IMR-90 (cell line): ENCODE measurements around the gene TRMT2A. TPM values are rescaled to one million over a fixed set of nuclear protein-coding genes. Genes with fewer than 3 reads are reported as not detected.

ENCODE experiments used
- ATAC-seq: fragments of 200-7000 bp; cut with Tn5 transposase; 2 replicates; pipeline ENCODE4 v1.9.1; 2020; ENCODE audit warnings: low read depth, mild to moderate bottlenecking, moderate library complexity
- BruUV-seq: library from RNA; stranded (reverse); fragments of 400-500 nt; replicated peaks from 2 replicates; lab custom pipeline; 2021; lab: Mats Ljungman, UMichigan
- CTCF ChIA-PET: fragments of 300-600 bp; formaldehyde crosslinking; extraction: SDS; loops from one replicate; lab custom pipeline; 2021; ENCODE audit warnings: antibody characterized with exemption; lab: Yijun Ruan, JAX
- POLR2A ChIA-PET: fragments of 300-600 bp; sonication (Branson Sonifier 250); formaldehyde crosslinking; loops from one replicate; lab custom pipeline; 2022; ENCODE audit warnings: antibody characterized with exemption; ENCODE audit not compliant: unreplicated experiment; lab: Charles Lee
- DNase-seq: peaks from one replicate; pipeline ENCODE4 v3.0.0; 2013
- H2AFZ ChIP-seq: replicated peaks from 2 replicates; pipeline ENCODE3; 2013; ENCODE audit warnings: low read length, mild to moderate bottlenecking; ENCODE audit not compliant: poor library complexity
- H2AK5ac ChIP-seq: 2 replicates; pipeline ENCODE4 v1.6.1; 2013; ENCODE audit warnings: low read depth, low read length, inconsistent platforms
- H2AK9ac ChIP-seq: replicated peaks from 2 replicates; pipeline ENCODE3; 2013; ENCODE audit warnings: mild to moderate bottlenecking, low read depth, low read length, moderate library complexity; ENCODE audit not compliant: poor library complexity
- H2BK120ac ChIP-seq: 2 replicates; pipeline ENCODE4 v1.6.1; 2013; ENCODE audit warnings: low read depth, low read length, inconsistent platforms
- H2BK15ac ChIP-seq: 3 replicates; pipeline ENCODE4 v1.6.1; 2013; ENCODE audit warnings: low read depth, low read length, inconsistent platforms
- H2BK20ac ChIP-seq: 2 replicates; pipeline ENCODE4 v1.6.1; 2013; ENCODE audit warnings: low read depth, mild to moderate bottlenecking, inconsistent platforms, low read length, moderate library complexity
- H2BK5ac ChIP-seq: 2 replicates; pipeline ENCODE4 v1.6.1; 2013; ENCODE audit warnings: mild to moderate bottlenecking, low read depth, low read length, inconsistent platforms; ENCODE audit not compliant: poor library complexity, severe bottlenecking
- H3K14ac ChIP-seq: replicated peaks from 2 replicates; pipeline ENCODE4 v1.6.1; 2013; ENCODE audit warnings: low read depth, low read length, inconsistent platforms
- H3K18ac ChIP-seq: 2 replicates; pipeline ENCODE4 v1.6.1; 2013; ENCODE audit warnings: low read depth, low read length, control low read depth
- H3K23ac ChIP-seq: 2 replicates; pipeline ENCODE4 v1.6.1; 2013; ENCODE audit warnings: low read depth, low read length, inconsistent platforms
- H3K27ac ChIP-seq: 2 replicates; pipeline ENCODE4 v1.5.1; 2013; ENCODE audit warnings: mild to moderate bottlenecking, control low read depth, low read length; ENCODE audit not compliant: insufficient read depth
- H3K27me3 ChIP-seq: 2 replicates; pipeline ENCODE4 v1.6.1; 2013; ENCODE audit warnings: low read length; ENCODE audit not compliant: control insufficient read depth, insufficient read depth
- H3K36me3 ChIP-seq: 2 replicates; pipeline ENCODE4 v1.6.1; 2013; ENCODE audit warnings: low read length, mixed read lengths; ENCODE audit not compliant: control insufficient read depth, insufficient read depth
- H3K4ac ChIP-seq: 2 replicates; pipeline ENCODE4 v1.6.1; 2013; ENCODE audit warnings: low read depth, low read length, inconsistent platforms
- H3K4me1 ChIP-seq: 2 replicates; pipeline ENCODE4 v1.6.1; 2013; ENCODE audit warnings: low read length, mixed read lengths; ENCODE audit not compliant: control insufficient read depth, insufficient read depth
- H3K4me2 ChIP-seq: 2 replicates; pipeline ENCODE4 v1.6.1; 2013; ENCODE audit warnings: low read depth, mild to moderate bottlenecking, control low read depth, low read length, moderate library complexity
- H3K4me3 ChIP-seq: 2 replicates; pipeline ENCODE4 v1.5.1; 2013; ENCODE audit warnings: low read depth, mild to moderate bottlenecking, control low read depth, low read length, moderate library complexity; ENCODE audit not compliant: insufficient read depth
- H3K56ac ChIP-seq: 2 replicates; pipeline ENCODE4 v1.6.1; 2013; ENCODE audit warnings: low read length, inconsistent platforms; ENCODE audit not compliant: insufficient read depth; ENCODE audit errors: extremely low read depth
- H3K79me1 ChIP-seq, 2 experiments: 2 replicates each; pipeline ENCODE4 v1.6.1; 2013; ENCODE audit warnings: low read length in 2 of 2, inconsistent platforms in 1 of 2, low read depth in 1 of 2
- H3K9ac ChIP-seq: 2 replicates; pipeline ENCODE4 v1.6.1; 2013; ENCODE audit warnings: low read depth, low read length, control low read depth
- H3K9me1 ChIP-seq: 2 replicates; pipeline ENCODE4 v1.6.1; 2013; ENCODE audit warnings: low read length, inconsistent platforms; ENCODE audit not compliant: insufficient read depth
- H3K9me3 ChIP-seq: 2 replicates; pipeline ENCODE4 v1.6.1; 2013; ENCODE audit warnings: low read length; ENCODE audit not compliant: control insufficient read depth, insufficient read depth
- H4K20me1 ChIP-seq: 2 replicates; pipeline ENCODE4 v1.6.1; 2013; ENCODE audit warnings: low read length, inconsistent platforms; ENCODE audit not compliant: insufficient read depth
- H4K5ac ChIP-seq: 2 replicates; pipeline ENCODE4 v1.6.1; 2013; ENCODE audit warnings: mild to moderate bottlenecking, low read depth, low read length, control low read depth
- H4K8ac ChIP-seq, 2 experiments: 2 replicates each; pipeline ENCODE4 v1.6.1; 2013; ENCODE audit warnings: low read depth in 2 of 2, low read length in 2 of 2, control low read depth in 1 of 2, inconsistent platforms in 1 of 2
- H4K91ac ChIP-seq: 2 replicates; pipeline ENCODE4 v1.6.1; 2013; ENCODE audit warnings: low read depth, low read length, inconsistent platforms; ENCODE audit not compliant: insufficient read depth
- BHLHE40 ChIP-seq: fragments of 150-350 bp; IDR thresholded peaks from 2 replicates; pipeline ENCODE4 v1.6.1; 2016; ENCODE audit warnings: mild to moderate bottlenecking, low read depth, low read length
- CEBPB ChIP-seq: IDR thresholded peaks from 2 replicates; pipeline ENCODE4 v1.6.1; 2012; ENCODE audit warnings: low read depth, low read length, improper control_type of control experiment
- CHD1 ChIP-seq: IDR thresholded peaks from 2 replicates; pipeline ENCODE4 v1.6.1; 2012; ENCODE audit warnings: low read depth, low read length, improper control_type of control experiment
- FOS ChIP-seq: fragments of 150-350 bp; IDR thresholded peaks from 2 replicates; pipeline ENCODE4 v1.6.1; 2016; ENCODE audit warnings: low read depth, low read length
- MAFK ChIP-seq: IDR thresholded peaks from 2 replicates; pipeline ENCODE4 v1.6.1; 2012; ENCODE audit warnings: low read depth, low read length, improper control_type of control experiment
- MAZ ChIP-seq: IDR thresholded peaks from 2 replicates; pipeline ENCODE4 v1.6.1; 2012; ENCODE audit warnings: low read depth, mild to moderate bottlenecking, low read length, improper control_type of control experiment, moderate library complexity, borderline replicate concordance
- MXI1 ChIP-seq: IDR thresholded peaks from 2 replicates; pipeline ENCODE4 v1.6.1; 2012; ENCODE audit warnings: low read depth, mild to moderate bottlenecking, low read length, moderate library complexity, borderline replicate concordance
- NFE2L2 ChIP-seq: fragments of 150-350 bp; IDR thresholded peaks from 2 replicates; pipeline ENCODE4 v1.6.1; 2016; ENCODE audit warnings: low read depth, mild to moderate bottlenecking, low read length
- POLR2A ChIP-seq: IDR thresholded peaks from 2 replicates; pipeline ENCODE4 v1.6.1; 2012; ENCODE audit warnings: mild to moderate bottlenecking, low read depth, low read length
- RAD21 ChIP-seq: IDR thresholded peaks from 2 replicates; pipeline ENCODE4 v1.6.1; 2012; ENCODE audit warnings: low read length, improper control_type of control experiment
- RCOR1 ChIP-seq: IDR thresholded peaks from 2 replicates; pipeline ENCODE4 v1.6.1; 2012; ENCODE audit warnings: mild to moderate bottlenecking, low read length, improper control_type of control experiment; ENCODE audit not compliant: insufficient replicate concordance
- RFX5 ChIP-seq: IDR thresholded peaks from 2 replicates; pipeline ENCODE4 v1.8.0; 2012; ENCODE audit warnings: low read depth, mild to moderate bottlenecking, low read length, moderate library complexity
- SMC3 ChIP-seq: fragments of 150-350 bp; IDR thresholded peaks from 2 replicates; pipeline ENCODE4 v1.6.1; 2016; ENCODE audit warnings: low read depth, mild to moderate bottlenecking, antibody characterized with exemption, low read length, moderate library complexity
- WGBS, 2 experiments: methylation state at CpG; one replicate each; pipeline versions ENCODE4 v1.1.5 to v1.1.7; 2013; ENCODE audit warnings: missing lambda C conversion rate in 2 of 2; ENCODE audit not compliant: insufficient read length in 1 of 2; ENCODE audit errors: extremely low coverage in 2 of 2; 5-methylcytosine and 5-hydroxymethylcytosine counted together
- dilution Hi-C: fragments of 300-500 bp; cut with HindIII; formaldehyde crosslinking; loops from one replicate; pipeline ENCODE4 v1.14.3; 2018; ENCODE audit warnings: low sequenced_read_pairs; ENCODE audit not compliant: unreplicated experiment
- in situ Hi-C: fragments of 300-500 bp; cut with MboI; formaldehyde crosslinking; loops from 3 replicates; pipeline ENCODE4 v1.14.3; 2019; ENCODE audit warnings: low sequenced_read_pairs, inconsistent platforms, mixed read lengths
- intact Hi-C: fragments of 100-400 bp; cut with micrococcal nuclease; formaldehyde crosslinking; loops from 2 replicates; pipeline ENCODE4 v1.10.0; 2022
- polyA plus RNA-seq, 3 experiments: library from polyadenylated mRNA; depleted of rRNA; stranded (reverse); fragments of >200 nt; gene quantifications; 2 replicates each; pipeline ENCODE4 v1.2.3, GENCODE V29; 2012; ENCODE audit warnings: low replicate concordance in 1 of 3
- total RNA-seq: library from RNA; depleted of rRNA; stranded (reverse); fragments of >200 nt; gene quantifications from 2 replicates; pipeline ENCODE4 v1.2.3, GENCODE V29; 2012
- TF ChIP-seq, protein P1 (sequence below): fragments of 150-350 bp; IDR thresholded peaks from 2 replicates; pipeline ENCODE4 v1.6.1; 2016; ENCODE audit warnings: low read depth, mild to moderate bottlenecking, low read length, moderate library complexity, borderline replicate concordance
- TF ChIP-seq, protein P2 (sequence below): conservative IDR thresholded peaks from 2 replicates; pipeline ENCODE4 v1.5.1; 2012; ENCODE audit warnings: mild to moderate bottlenecking, low read depth, low read length, improper control_type of control experiment

The TRMT2A gene
- total and polyA plus RNA-seq, 2 of the 4 experiments (the other 2 are of a cell fraction): 22.0 to 39.1 TPM

DNA sequence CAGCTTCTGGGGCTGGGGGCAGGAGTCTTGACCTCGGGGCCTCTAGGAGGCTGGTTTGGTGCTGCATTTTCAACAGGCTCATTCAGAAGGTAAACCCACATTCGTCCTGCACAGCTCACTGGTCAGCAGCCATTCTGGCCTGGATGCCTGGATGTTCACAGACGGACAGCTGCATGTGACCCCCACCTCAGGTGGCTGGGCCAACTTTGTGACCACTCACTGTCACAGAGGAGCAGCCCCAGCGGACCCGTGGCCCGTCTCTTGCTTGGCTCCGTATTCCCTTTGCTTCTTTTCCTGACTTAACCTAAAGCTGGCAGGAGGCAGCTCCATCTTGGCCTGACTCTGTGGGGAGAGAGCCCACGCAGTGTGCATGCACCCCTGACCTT, 28.8 kb downstream of the TRMT2A start:
- ChIA-PET CTCF (no interaction called here), POLR2A (no interaction called here)
- no peak overlapping the region for H2BK5ac ChIP-seq
- 81% methylated on average over 2 of the region's 8 CpGs; no CpG with 5 or more reads in 1 of the 2 experiments for WGBS, 2 experiments
- H3K4me1 ChIP-seq: peaks cover 12% of the 10 kb centered on the region
- H3K4me2 ChIP-seq: no peak overlapping the region
- no peak overlapping the region for H2BK15ac ChIP-seq
- H2AFZ ChIP-seq: no peak overlapping the region
- H4K20me1 ChIP-seq: peaks cover 68% of the 10 kb centered on the region
- peaks cover 68% of the 10 kb centered on the region for H3K36me3 ChIP-seq
- no peak overlapping the region for H3K4ac ChIP-seq
- no TSS peak for BruUV-seq
- ATAC-seq (no peak), DNase-seq (no peak)
- H3K27me3 ChIP-seq: no peaks in the 10 kb centered on the region
- H4K8ac ChIP-seq: no peak overlapping the region
- TF ChIP-seq SMC3 (no peak), RCOR1 (no peak), RAD21 (no peak), CHD1 (no peak), BHLHE40 (no peak), MAZ (no peak), CEBPB (no peak), MXI1 (no peak), POLR2A (no peak), RFX5 (no peak), MAFK (no peak), FOS (no peak), NFE2L2 (no peak)
- TF ChIP-seq, protein P1, sequence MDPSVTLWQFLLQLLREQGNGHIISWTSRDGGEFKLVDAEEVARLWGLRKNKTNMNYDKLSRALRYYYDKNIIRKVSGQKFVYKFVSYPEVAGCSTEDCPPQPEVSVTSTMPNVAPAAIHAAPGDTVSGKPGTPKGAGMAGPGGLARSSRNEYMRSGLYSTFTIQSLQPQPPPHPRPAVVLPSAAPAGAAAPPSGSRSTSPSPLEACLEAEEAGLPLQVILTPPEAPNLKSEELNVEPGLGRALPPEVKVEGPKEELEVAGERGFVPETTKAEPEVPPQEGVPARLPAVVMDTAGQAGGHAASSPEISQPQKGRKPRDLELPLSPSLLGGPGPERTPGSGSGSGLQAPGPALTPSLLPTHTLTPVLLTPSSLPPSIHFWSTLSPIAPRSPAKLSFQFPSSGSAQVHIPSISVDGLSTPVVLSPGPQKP: no peak
- TF ChIP-seq, protein P2, sequence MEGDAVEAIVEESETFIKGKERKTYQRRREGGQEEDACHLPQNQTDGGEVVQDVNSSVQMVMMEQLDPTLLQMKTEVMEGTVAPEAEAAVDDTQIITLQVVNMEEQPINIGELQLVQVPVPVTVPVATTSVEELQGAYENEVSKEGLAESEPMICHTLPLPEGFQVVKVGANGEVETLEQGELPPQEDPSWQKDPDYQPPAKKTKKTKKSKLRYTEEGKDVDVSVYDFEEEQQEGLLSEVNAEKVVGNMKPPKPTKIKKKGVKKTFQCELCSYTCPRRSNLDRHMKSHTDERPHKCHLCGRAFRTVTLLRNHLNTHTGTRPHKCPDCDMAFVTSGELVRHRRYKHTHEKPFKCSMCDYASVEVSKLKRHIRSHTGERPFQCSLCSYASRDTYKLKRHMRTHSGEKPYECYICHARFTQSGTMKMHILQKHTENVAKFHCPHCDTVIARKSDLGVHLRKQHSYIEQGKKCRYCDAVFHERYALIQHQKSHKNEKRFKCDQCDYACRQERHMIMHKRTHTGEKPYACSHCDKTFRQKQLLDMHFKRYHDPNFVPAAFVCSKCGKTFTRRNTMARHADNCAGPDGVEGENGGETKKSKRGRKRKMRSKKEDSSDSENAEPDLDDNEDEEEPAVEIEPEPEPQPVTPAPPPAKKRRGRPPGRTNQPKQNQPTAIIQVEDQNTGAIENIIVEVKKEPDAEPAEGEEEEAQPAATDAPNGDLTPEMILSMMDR: no peak
- peaks cover 25 to 86% of the 10 kb centered on the region in 2 experiments for H3K79me1 ChIP-seq
- intact Hi-C loops: no loop called here
- peaks cover 15% of the 10 kb centered on the region for H3K9me1 ChIP-seq
- dilution Hi-C loops: no loop called here
- H3K18ac ChIP-seq: no peak overlapping the region
- no peak overlapping the region for H3K27ac ChIP-seq
- no peaks in the 10 kb centered on the region for H3K9me3 ChIP-seq
- no peak overlapping the region for H3K9ac ChIP-seq
- no peak overlapping the region for H2BK20ac ChIP-seq
- H2AK5ac ChIP-seq: no peak overlapping the region
- no peak overlapping the region for H3K14ac ChIP-seq
- H4K91ac ChIP-seq: no peak overlapping the region
- no peak overlapping the region for H2AK9ac ChIP-seq
- H3K23ac ChIP-seq: no peak overlapping the region
- in situ Hi-C loops: no loop called here
- H3K56ac ChIP-seq: no peak overlapping the region
- H3K4me3 ChIP-seq: no peak overlapping the region
- H2BK120ac ChIP-seq: no peak overlapping the region
- no peak overlapping the region for H4K5ac ChIP-seq
